Left forelimb (tissue), 1 donor: ENCODE results near the gene OR4S2.

ENCODE experiments used
- DNase-seq: peaks from one replicate; pipeline ENCODE4 v3.0.0-alpha.2; 2018; ENCODE audit warnings: low spot score

The OR4S2 gene, protein sequence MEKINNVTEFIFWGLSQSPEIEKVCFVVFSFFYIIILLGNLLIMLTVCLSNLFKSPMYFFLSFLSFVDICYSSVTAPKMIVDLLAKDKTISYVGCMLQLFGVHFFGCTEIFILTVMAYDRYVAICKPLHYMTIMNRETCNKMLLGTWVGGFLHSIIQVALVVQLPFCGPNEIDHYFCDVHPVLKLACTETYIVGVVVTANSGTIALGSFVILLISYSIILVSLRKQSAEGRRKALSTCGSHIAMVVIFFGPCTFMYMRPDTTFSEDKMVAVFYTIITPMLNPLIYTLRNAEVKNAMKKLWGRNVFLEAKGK

DNA sequence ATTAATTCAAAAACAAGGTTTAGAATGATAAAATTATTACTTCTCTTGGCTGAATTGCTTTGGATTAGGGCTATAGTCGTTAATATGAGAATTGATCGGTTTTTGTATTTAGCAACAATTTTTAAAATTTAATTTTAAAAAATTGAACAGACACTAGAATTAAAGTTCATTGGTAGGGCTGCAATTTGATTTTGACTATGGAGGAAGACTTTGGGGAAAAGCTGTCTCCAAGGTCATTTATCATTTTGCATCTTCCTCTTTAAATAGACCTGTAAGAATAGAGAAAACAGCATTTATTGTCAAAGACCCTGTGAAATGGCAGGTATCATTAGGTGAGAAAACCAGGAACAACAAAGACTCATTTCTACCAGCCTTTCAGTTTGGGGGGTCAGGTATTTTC is at the start of gene OR4S2:
TSS of gene OR4S2 (plus strand) at position 301 of the 400 bp plus-strand sequence. CDS start 2,577 bp downstream, outside the sequence.
- no peak for DNase-seq

- no peak for DNase-seq
Observed at GRCh38 chr11:55607545-55607944, 40.6 kb upstream of the OR4S2 start, which contains the start of gene OR4C11. Gene OR4C11 (minus strand): TSS chr11:55607645. CDS start chr11:55604373, 3,272 bp downstream.

- no peak for DNase-seq
Observed at GRCh38 chr11:55624531-55624930, 23.6 kb upstream of the OR4S2 start.

- DNase-seq: no peak
Observed at GRCh38 chr11:55634813-55635212, 13.3 kb upstream of the OR4S2 start, which contains the start of gene OR4P4. Gene OR4P4 (plus strand): TSS chr11:55635113.

GRCh38 chr11:55652560-55652959 is 4.4 kb downstream of the OR4S2 start:
- DNase-seq: no peak

DNA sequence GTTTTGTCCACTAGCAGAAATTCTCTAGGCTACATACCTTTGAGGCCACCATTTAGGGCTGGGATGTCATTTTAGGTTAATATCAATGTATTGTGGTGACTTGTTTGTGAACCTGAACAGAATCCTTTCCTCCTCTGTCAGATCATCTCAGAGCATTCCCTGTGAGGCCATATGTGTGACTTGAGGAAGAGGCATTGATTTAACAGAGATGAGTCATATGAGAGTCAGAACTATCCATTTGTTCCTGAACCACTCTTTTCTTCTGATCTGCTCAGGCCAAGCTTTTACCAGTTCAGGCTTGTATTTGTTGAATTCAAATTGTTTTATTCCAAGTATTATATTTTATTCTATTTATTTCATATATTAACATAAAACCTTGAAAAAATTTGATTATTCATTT is 7.0 kb downstream of the OR4S2 start:
- no peak for DNase-seq

DNA sequence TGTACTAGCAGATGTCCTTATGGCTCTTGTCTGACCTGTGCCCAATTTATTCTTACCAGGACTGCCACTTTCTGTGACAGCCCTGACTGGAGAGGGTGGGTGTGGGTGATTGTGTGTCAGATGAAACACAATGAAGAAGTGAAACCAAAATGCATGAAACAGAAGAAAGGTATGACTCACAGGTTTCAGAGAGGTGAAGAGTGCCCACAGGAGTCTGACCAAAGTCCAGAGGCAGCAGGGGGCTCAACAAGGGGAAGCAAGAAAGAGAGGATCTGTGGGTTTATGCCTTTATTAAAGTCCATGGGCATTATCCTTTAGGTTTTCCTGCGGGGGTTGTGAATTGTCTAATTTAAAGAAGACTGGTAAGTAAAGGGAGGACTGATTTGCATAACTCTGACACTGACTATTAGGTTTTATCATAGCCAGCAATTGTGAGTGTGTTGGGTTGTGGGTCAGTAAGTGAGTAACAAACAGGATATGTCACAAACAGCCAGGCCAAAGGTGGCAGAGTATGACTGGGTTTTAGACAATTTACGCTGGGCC is 10.0 kb downstream of the OR4S2 start:
- DNase-seq: no peak

DNA sequence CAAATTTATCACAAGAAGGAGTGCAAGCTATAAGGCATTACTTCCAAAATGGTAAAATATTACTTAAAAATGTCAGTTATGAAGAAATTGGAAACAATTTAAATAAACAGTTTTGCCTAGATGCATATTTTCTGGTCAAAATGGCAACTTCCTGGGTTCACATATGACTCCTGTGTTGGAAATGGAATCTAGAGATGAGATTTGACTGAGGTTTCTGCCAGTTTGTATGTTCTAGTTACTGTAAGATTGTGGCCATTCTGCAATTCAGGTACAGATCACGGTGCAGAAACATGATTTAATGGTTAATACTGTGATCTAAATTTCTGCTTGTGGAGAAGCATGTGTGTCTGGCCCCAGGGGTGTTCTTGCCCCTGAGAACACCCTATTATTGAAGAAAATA is 10.5 kb downstream of the OR4S2 start:
- DNase-seq: no peak

DNA sequence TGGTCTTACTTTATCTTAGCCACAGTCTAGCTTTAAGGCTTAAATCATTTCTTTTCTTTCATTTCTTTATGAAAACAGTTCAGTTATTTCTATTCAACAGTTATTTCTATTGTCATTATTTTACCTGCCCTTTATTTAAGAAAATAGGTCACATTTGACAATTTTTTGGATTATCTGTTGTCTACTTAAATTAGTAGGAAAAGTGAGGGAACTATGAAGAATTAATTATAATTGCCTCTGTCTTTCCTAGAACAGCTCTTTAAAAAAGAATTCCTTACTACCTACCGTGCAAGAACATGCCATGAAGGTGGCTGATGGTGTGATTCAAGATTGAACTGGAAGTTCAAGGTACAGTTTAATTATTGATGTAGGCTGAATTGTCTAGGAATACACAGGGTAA is 13.8 kb downstream of the OR4S2 start, which contains the start of gene OR4C6:
TSS of gene OR4C6 (plus strand) at position 301 of the 400 bp plus-strand sequence. CDS start 2,966 bp downstream, outside the sequence.
- DNase-seq: no peak

GRCh38 chr11:55669376-55669775 is 21.2 kb downstream of the OR4S2 start:
- no peak for DNase-seq

- DNase-seq: no peak
Observed at GRCh38 chr11:55673860-55674259, 25.7 kb downstream of the OR4S2 start.

- no peak for DNase-seq
Observed at GRCh38 chr11:55697817-55698216, 49.7 kb downstream of the OR4S2 start.

DNA sequence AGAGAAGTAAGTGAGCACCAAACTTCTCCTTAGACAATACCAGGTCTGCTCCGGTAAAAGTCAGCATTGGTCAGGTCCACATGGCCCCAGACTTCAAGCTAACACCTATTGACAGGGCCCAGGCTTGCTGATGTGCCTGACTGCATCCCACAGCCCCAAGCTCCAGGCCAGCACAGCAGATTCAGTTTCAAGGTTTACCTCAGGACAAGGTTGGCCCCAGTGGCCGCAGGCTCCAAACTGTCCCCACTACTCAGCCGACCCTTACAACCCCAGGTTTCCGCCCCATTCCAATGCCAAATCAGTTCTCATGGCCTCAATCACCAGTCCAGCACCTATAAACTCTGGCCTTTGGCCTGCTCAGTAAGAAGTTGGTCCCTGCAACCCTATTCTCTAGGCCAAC is 53.3 kb downstream of the OR4S2 start:
- DNase-seq: no peak
